GM04503 (cell line): Measurements from ENCODE around the gene RNF31.

Experiments
- DNase-seq: peaks from one replicate; pipeline ENCODE4 v3.0.0-alpha.2; 2012; ENCODE audit warnings: low read depth

Gene RNF31

DNA sequence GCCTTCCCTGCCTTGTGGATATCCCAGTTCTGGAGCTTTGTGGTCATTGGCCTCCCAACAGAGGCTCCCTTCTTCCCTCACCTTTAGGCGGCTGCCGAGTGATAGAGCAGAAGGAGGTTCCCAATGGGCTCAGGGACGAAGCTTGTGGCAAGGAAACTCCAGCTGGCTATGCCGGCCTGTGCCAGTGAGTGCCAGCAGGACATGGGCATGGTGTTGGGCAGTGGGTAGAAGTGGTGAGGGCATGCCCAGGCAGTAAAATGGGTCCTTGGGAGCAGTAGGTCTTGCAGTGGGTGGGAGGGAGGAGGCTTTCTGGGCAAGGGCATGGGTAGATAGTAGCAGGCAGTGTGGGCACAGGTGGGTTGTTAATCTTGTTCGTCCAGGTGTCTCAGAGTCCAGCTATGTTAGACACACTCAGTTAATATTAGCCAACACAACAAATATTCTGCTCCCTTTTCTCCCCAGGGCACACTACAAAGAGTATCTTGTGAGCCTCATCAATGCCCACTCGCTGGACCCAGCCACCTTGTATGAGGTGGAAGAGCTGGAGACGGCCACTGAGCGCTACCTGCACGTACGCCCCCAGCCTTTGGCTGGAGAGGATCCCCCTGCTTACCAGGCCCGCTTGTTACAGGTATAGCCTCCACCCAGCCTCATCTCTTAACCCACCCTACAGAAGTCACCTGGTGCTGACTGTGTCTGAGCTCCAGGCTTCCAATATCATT is 12.6 kb downstream of the RNF31 start:
- no peak for DNase-seq

DNA sequence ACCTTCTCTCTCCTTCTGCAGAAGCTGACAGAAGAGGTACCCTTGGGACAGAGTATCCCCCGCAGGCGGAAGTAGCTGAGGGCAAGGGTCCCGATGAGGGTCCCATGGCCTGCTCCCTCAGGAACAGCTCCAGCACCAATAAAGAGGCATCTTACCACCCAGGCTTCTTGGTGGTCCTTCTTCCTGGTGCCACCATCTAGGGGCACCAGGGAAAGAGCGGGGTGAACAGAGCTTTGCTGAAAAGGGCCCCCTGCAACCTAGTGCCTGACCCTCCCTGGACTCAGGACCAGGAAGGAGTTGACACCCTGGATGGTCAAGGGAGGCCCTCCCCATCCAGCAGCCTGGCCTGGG is 13.2 kb downstream of the RNF31 start:
- DNase-seq, result no peak

DNA sequence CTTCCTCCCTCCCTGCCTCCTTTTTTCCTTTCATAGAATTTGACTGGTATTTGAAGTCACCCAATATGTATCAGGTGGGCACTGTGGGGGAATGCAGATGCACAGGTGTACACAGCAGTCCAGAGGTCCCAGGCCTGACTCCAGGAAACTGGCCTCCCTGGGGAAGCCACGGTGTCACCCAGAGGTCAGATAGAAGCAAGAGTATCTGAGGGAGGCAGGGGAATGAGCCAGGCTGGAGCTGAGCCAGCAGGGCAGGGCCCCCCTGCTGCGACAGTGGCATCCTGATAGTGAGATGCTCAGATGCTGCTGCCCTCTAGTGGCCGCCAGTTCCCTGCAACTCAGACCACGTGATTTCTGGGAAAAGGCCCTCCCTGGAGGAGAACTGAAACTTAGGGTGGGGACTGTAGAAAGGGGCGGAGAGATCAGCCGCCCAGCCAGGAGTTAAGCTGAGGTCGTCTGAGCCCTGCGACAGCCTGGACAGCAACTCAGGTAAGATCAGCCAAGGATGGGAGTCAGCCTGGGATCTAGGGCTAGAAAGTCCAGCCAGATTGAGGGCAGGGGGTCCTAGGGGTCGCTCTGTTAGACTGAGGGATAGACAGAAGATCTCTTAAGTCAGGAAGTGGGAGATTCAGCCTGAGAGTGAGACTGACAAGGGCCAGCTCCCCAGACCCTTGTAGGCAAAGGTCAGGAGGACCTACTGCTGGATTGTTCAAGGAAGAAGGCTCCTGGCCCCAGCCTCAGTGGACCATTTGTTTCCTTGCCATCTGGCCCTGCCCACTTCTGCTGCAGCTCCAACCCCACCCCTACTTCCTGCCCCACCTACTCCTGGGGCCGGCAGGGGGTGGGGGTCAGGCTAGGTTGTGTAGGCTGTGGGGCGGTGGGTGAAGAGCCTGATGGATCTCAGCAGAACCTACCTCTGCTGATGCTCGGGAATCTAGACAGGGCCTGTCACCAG is 13.8 kb downstream of the RNF31 start, which contains the start of gene IRF9:
IRF9 (plus strand) TSS at position 416 of the 955 bp plus-strand sequence. CDS start 880 bp downstream, outside the sequence.
- peak; percentile 80 for DNase-seq

DNA sequence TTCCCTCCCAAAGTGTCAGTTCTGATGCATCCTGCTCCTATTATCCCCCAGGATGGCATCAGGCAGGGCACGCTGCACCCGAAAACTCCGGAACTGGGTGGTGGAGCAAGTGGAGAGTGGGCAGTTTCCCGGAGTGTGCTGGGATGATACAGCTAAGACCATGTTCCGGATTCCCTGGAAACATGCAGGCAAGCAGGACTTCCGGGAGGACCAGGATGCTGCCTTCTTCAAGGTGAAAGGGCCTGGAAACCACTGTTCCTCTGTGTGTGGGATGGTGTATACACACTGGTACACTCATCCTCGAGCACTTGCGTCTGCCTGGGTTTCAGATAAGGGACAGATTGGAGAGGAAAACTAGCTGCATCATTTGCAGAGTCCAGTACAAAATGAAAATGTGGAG is 14.8 kb downstream of the RNF31 start:
- no peak for DNase-seq

DNA sequence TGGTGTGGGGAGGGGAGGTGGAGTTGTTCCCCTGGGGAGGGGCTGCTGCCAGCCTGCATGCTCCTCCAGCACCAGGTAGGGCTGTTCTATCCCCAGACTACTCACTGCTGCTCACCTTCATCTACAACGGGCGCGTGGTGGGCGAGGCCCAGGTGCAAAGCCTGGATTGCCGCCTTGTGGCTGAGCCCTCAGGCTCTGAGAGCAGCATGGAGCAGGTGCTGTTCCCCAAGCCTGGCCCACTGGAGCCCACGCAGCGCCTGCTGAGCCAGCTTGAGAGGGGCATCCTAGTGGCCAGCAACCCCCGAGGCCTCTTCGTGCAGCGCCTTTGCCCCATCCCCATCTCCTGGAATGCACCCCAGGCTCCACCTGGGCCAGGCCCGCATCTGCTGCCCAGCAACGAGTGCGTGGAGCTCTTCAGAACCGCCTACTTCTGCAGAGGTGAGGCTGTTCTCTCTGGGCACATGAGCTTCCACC is 17.3 kb downstream of the RNF31 start:
- DNase-seq, result no peak

GRCh38 chr14:24165785-24166184 is 18.5 kb downstream of the RNF31 start:
- no peak for DNase-seq

DNA sequence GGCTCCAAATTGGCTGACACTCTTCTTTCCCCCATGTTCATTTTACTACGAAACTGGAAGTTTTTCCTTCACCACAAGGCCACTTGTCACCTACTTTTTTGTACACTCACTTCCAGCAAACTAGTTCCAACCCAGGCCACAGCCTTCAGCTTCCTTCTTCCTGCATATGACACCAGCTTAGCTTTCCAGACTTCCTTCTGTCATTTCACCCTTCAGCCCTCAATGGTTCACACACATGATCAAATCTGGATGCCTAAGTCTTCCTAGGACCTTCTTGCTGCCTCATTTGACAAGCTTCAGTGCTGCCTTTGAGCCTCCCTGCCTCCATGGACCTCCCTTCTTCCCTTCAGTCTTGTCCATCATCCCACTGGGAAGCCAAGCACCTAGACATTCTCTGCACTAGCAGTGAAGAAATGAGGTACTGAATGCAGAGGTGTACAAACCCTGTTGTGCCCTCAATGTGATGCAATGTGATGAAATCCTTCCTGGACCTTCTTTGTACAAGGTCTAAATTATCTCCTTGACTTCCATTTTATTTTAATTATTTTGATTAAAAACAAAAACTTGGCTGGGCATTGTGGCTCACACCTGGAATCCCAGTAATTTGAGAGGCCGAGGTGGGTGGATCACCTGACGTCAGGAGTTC is 20.3 kb downstream of the RNF31 start:
- DNase-seq, result no peak

GRCh38 chr14:24171422-24172260 is 24.3 kb downstream of the RNF31 start, which contains the start of gene REC8:
Gene REC8, plus strand, starts transcription at chr14:24172080. Its CDS starts 473 bp downstream, at chr14:24172553.
- no peak for DNase-seq

- no peak for DNase-seq
These were observed 25.1 kb downstream of the RNF31 start for GRCh38 chr14:24172261-24172860.

GRCh38 chr14:24172871-24173281 is 25.6 kb downstream of the RNF31 start:
- no peak for DNase-seq

DNA sequence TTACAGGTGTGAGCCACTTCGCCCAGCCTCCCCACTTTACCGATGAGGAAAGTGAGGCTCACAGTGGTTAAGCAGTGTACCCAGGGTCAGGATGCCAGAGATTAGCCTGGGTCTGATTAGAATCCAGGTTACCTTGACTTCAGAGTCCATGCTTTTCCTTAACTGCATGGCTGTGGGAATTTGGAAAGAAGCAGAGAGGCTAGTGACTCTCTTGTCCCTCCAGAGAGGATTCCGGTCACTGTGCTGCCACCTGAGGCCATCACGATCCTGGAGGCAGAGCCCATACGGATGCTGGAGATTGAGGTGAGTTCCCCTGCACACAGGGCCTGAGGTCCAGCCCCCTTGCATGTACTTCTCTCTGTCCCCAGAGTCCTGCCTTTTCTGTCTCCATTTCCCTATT is 29.3 kb downstream of the RNF31 start:
- no peak for DNase-seq

DNA sequence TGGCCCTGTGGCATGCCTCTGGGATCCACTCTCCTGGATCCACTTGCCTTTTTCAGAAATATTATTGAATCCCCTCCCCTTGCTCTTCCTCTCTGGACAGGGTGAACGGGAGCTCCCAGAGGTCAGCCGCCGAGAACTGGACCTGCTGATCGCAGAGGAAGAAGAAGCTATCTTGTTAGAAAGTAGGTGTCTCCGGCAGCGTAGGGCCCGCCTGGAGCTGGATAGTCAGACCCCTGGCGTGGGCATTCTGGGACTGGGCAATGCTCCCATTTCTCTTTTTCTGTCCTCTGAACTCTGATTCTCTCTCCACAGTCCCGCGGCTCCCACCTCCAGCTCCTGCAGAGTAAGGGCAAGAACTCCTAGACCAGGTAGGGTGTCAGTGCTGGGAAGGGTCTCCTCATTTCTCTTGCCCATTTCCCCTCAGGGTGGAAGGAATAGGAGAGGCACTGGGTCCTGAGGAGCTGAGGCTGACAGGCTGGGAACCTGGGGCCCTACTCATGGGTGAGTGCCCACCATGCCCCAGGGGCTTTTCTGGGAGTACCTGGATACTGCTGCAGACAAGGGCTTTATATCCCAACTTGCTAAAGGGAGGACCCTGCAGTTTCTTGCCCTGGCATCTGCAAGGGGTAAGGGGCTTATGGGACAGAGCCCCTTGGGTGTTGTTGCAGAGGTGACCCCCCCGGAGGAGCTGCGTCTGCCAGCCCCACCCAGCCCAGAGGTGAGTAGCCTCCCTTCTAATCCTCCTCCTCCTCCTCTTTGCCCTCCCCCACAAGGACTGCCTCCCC is 29.9 kb downstream of the RNF31 start:
- no peak for DNase-seq

- no peak for DNase-seq
These were observed 30.6 kb downstream of the RNF31 start for GRCh38 chr14:24177891-24178290.

DNA sequence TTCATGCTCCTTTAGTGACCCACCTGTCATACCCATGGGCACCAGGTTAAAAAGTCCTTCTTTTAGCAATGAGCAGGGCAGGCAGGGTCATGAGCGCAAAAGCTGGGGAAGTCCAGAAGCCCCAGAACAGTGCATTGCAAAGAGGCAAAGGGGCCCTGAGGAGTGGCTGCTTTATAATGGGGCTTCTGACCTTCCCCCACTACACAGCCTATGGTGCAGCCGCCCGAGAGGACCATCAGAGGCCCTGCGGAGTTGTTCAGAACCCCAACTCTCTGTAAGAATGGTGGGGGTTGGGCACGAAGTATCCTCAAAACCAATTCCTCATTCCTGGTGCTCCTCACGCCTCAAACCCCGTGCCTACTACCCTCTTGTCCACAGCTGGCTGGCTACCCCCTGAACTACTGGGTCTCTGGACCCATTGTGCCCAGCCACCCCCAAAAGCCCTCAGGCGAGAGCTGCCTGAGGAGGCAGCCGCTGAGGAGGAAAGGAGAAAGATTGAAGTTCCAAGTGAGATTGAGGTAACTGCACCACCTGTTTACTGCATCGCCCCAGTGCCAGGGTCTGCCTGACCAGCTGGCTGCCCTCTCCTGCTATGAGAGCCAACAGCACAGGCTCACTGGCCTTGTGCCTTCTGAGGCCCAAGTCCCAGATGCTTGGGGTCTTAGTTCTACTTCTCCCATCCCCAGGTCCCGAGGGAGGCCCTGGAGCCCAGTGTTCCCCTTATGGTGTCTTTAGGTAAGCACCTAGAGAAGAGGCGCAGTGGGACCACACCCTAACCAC is 31.3 kb downstream of the RNF31 start:
- no peak for DNase-seq

- no peak for DNase-seq
These were observed 32.1 kb downstream of the RNF31 start for GRCh38 chr14:24179294-24179960.

GRCh38 chr14:24179961-24180796 is 32.9 kb downstream of the RNF31 start:
- DNase-seq, result peak; percentile 76

DNA sequence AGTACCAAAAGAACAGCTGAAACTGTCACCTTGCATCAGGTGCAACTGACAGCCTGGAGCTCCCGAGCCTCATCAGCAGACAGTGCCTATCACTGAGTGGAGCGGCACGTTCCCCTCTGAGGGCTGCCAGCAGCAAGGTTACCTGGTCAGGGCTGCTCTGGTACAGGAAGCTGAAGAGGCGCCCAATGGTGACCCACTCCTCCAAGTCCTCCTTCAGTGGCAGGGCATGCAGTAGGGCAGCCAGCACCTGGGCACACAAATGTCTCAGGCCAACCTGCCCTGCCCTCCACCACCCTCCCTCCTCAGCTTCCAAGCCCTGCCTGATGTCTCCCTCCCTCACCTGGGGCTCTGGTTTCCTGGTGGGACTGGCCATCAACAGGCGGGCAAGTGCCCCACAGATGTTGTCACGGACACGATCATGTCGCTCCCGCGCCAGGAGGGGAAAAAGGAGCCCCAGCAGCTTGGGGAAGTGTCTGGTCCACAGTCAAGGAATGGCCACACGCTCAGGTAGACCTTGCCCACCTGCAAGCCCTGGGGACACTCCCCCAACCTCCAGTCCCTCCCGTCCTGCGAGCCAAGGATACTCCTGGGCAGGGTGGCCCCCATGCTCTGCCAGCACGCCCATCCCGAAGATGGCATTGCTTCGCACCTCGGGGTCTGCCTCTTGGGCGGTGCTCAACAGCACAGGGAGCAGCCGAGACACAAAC is 34.2 kb downstream of the RNF31 start:
- DNase-seq, result no peak
